GM19328 (cell line): ENCODE measurements around the gene MAGEA9.
"Not testable (repeated sequence)": the region's sequence is repeated elsewhere in the genome, so short reads cannot be mapped to it uniquely, and the experiment has no call there.

Experiments
- ATAC-seq: cut with Tn5 transposase; IDR thresholded peaks from one replicate; pipeline ENCODE4 v1.9.1; 2021; ENCODE audit warnings: mild to moderate bottlenecking, moderate library complexity; ENCODE audit not compliant: unreplicated experiment

The MAGEA9 gene, protein sequence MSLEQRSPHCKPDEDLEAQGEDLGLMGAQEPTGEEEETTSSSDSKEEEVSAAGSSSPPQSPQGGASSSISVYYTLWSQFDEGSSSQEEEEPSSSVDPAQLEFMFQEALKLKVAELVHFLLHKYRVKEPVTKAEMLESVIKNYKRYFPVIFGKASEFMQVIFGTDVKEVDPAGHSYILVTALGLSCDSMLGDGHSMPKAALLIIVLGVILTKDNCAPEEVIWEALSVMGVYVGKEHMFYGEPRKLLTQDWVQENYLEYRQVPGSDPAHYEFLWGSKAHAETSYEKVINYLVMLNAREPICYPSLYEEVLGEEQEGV

DNA sequence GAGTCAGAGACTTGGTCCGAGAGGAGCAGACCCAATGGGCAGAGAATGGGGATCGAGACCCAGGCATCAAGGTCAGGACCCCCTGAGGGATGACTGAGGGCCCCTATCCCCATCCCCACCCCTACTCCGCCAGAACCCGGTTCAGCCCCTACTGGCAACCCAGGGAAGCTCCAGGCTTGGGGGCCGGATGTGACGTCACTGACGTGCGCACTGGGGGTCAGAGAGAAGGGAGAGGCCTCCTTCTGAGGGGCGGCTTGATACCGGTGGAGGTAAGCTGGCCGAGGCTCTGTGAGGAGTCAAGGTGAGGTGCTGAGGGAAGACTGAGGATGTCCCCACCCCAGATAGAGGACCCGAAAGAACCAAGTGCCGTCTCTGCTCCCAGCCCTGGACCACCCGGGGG lies at the start of gene MAGEA9:
MAGEA9 (plus strand) TSS at position 204 of the 400 bp plus-strand sequence. CDS start 4,281 bp downstream, outside the sequence.
- not testable (repeated sequence) for ATAC-seq

- not testable (repeated sequence) for ATAC-seq
Measured at GRCh38 chrX:149742269-149742668, 39.5 kb upstream of the MAGEA9 start.

DNA sequence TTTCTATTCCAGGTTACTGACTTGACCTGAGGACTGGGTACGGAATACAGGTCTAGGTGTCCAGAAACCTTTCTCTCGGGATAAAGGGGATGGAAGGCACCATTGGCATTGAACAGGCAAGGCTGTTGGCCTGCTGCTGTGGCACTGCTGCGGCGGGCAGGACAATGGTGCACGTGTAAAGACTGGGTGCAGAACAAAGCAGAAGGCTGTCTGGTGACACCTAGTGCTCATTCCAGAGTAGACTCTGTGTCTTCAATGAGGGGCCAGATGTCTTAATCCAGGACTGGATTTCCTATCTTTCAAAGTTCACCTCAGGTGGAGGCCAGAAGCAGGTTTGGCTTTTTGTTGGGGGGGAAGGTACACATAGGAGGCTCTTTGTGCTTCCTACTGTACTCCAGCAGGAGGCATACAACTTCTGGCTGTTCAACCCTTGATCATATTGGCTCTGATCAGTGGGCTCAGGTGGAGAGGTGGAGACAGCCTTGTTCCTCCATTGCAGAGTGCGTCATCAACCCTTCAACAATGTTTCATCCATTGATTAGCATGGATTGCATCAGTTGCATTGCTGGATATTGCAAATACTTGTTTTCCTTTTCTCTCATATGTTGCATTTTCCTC lies 35.2 kb upstream of the MAGEA9 start:
- not testable (repeated sequence) for ATAC-seq

- no peak for ATAC-seq
Measured at GRCh38 chrX:149757206-149758067, 24.3 kb upstream of the MAGEA9 start.

DNA sequence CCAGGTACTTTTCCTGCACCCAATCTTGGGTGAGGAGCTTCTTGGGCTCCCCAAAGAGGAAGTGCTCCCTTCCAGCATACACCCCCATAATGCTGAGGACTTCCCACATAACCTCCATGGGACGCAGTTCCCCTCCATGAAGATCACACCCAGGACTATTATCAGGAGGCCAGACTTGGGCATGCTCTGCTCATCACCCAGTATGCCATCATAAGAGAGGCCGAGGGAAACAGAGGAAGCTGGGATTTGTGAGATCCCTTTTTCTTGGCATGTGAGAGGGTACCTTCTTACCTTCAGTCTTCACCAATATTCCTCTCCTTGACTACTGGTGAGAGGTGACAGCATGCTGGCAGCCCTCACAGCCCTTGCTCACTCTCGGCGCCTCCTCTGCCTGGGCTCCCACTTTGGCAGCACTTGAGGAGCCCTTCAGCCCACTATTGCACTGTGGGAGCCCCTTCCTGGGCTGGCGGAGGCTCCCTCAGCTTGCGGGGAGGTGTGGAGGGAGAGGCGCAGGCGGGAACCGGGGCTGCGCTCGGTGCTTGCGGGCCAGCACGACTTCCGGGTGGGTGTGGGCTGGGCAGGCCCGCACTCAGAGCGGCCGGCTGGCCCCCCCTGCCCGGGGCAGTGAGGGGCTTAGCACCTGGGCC lies 23.5 kb upstream of the MAGEA9 start:
- ATAC-seq: no peak

DNA sequence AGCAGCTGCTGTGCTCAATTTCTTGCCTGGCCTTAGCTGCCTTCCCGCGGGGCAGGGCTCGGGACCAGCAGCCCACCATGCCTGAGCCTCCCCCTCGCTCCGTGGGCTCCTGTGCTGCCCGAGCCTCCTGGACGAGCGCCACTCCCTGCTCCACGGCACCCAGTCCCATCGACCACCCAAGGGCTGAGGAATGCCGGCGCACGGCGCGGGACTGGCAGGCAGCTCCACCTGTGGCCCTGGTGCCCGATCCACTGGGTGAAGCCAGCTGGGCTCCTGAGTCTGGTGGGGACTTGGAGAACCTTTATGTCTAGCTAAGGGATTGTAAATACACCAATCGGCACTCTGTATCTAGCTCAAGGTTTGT lies 23.0 kb upstream of the MAGEA9 start:
- ATAC-seq: not testable (repeated sequence)

- no peak for ATAC-seq
Measured at GRCh38 chrX:149759824-149760223, 21.9 kb upstream of the MAGEA9 start.

GRCh38 chrX:149760965-149761364 lies 20.8 kb upstream of the MAGEA9 start:
- ATAC-seq: no peak

GRCh38 chrX:149761858-149762674 lies 19.7 kb upstream of the MAGEA9 start:
- not testable (repeated sequence) for ATAC-seq

- ATAC-seq: no peak
Measured at GRCh38 chrX:149762696-149763614, 18.8 kb upstream of the MAGEA9 start.

GRCh38 chrX:149770344-149770743 lies 11.4 kb upstream of the MAGEA9 start:
- ATAC-seq: not testable (repeated sequence)

GRCh38 chrX:149773026-149773425 lies 8.7 kb upstream of the MAGEA9 start:
- not testable (repeated sequence) for ATAC-seq

- ATAC-seq: not testable (repeated sequence)
Measured at GRCh38 chrX:149773768-149774167, 8.0 kb upstream of the MAGEA9 start, which contains the start of gene HSFX1. TSS of gene HSFX1 (plus strand) at chrX:149774068. CDS start at chrX:149774682, 614 bp downstream.

- ATAC-seq: not testable (repeated sequence)
Measured at GRCh38 chrX:149777999-149778398, 3.7 kb upstream of the MAGEA9 start.

GRCh38 chrX:149795531-149795930 lies 13.8 kb downstream of the MAGEA9 start:
- peak; percentile 98 for ATAC-seq

GRCh38 chrX:149799095-149799714 lies 17.5 kb downstream of the MAGEA9 start:
- ATAC-seq: no peak

DNA sequence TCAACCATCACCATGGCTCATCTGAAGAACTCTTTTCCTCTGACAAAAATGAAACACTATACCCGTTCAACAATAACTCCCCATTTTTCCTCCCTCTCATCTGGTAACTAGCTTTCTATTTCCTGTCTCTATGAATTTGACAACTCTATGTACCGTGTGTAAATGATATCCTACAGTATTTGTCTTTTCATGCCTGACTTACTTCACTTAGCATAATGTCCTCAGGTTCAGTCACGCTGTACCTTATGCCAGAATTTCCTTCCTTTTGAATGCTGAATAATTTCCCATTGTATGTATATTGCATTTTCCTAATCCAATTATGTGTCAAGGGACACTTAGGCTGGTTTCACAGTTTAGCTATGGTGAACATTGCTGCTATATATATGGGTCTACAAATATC lies 18.2 kb downstream of the MAGEA9 start:
- ATAC-seq: no peak

DNA sequence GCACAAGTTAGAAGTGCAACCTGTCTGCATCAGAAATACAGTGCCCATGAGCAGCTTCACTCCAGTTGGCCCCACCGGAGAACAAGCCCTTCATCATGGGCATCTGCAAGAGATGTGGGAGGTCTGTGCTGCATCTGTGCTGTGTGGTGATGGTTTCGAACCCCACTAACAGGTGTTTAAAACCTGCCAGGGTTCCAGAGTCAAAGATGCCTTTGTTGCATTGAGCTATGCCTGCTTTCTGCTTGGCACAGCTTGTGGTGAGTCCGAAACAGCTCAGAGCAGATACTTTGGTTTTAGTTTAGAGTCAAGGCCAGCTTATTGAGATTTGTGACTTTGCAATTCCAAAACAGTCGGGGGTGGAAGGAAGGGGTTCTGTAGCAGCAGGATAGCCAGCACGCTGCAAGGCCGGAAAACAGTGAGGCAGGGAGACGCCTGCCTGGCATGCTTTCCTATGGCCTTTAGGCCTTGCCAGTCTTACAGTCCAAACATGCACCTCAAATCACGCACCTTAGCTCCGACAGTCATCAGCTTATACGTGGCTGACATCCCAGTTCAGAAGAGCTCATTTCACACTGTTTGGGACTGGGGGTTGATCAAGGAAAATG lies 21.8 kb downstream of the MAGEA9 start:
- no peak for ATAC-seq
